DMS 273 treated with DMSO at 0.1 percent for 48 hours (cell line): ENCODE data around the gene IGSF8.

Source experiments
- DNase-seq: peaks from one replicate; lab custom pipeline; 2025; lab: John Stamatoyannopoulos, UW

Gene IGSF8

GRCh38 chr1:160105155-160105554 is 6.7 kb upstream of the IGSF8 start:
- DNase-seq: no peak

DNA sequence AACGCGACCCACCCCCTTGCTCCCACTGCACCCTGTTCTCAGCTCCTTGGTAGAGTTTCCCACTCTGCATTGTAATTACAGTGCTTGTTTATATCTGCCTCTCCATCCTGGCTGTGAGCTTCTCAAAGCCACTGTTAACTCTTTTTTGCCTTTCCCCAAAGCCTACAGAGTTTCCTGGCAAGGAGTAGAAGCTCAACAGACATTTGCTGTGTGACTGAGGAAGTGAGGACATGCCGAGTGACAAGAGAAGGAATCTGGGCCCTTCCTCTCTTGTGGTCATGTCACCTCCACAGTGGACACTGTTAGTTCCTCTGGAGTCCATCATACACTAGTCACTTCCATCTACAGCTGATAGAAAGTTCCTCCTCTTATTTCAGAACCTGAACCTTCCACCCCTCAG is 6.1 kb upstream of the IGSF8 start:
- no peak for DNase-seq

- DNase-seq: no peak
Observed at GRCh38 chr1:160103658-160104408, 5.4 kb upstream of the IGSF8 start.

DNA sequence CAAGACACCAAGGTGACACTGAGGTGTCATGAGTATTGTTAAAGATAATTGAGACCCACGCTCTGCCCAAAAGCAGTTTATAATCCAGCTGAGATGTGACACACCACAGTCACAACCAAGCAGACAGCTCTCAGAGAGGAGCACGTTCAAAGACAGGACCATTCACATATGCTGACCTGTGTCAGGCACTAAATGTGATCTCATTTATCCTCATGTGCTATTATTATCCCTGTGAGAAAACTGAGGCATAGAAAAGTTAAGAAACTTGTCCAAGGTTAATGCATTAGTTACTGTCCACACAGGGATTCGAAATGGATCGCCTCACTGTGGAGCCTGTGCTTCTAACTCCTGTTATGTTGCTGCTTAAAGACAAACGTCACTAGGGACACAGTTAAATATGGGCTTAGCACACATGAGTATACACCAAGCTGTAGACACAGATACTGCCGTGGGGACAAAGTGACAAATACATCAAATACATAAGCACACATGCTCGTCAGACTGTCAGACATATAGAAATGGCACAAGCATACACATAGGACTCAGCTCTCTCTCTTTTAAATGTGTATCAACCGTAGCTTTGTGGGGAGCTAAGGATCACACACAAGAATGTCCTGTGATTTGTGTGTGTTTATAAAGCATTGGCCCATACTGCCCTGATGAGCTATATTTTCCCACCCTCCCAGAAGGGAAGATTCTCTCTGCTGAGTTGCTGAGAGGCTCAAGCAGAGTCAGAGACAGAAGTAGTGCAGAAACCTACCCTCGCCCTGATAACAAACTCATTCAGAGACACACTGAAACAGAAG is 3.5 kb upstream of the IGSF8 start:
- DNase-seq: no peak

DNA sequence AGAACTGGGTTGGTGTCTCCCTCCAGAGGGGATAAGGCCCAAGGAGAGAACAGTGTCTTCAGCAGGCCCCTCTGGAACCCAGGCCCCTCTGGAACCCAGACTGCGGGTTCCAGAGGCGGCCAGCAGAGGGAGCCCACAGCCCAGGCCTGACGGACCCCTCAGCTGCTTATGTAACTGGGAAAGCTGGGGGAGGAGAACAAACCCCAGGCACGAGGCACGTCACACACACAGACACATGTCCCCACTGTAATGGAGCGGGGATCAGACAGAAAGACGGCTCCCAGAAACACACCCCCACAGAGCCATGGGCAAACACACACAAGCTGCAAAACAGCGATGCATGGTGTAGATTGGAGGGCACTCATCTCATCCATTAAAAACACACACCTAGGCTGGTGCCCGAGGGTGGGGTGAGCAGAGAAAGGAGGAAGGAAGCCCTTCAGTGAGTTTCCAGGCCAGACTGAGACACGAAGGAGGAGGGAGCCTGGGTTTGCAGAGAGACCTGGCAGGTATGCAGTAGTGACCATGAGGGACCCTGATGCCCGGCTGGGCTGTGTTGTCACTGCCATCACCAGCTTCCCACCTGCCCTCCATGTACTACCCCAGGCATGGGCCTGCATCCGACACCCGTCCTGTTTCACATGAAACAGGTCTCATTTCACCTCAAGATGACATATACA is 2.8 kb upstream of the IGSF8 start:
- DNase-seq: peak; percentile 49

DNA sequence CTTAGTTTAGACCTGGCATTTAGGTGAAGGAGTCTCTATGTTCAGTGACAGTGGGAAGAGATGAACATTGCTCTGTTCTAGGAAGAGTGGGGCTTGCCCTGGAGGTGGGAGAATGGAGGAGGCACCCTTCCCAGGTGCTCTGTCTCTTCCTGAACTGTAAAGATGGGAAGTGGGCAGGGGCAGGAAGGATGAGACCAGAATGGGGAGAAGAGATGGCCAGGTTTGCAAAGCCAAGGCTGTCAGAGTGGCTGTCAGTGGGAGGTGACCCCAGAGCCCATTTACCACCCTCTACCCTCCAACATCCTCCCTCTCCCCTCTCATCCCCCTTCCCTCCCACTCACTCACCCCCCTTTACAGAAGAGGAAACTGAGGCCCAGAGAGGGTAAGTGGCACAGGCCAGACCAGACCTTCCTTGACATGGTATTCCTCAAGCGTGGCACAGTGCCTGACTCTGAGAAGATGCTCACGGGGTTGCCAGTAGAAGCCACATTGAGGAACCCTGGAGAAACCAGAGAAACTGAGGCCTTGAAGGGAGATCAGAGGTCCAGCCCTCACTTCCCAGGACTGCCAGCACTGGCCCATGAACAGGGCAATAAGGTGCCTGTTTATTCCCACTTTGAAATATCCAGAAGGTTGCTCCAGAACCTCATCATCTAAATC is 1.4 kb upstream of the IGSF8 start:
- DNase-seq: no peak

- DNase-seq: peak; percentile 81
Observed at GRCh38 chr1:160098852-160099561, 588 bp upstream of the IGSF8 start.

DNA sequence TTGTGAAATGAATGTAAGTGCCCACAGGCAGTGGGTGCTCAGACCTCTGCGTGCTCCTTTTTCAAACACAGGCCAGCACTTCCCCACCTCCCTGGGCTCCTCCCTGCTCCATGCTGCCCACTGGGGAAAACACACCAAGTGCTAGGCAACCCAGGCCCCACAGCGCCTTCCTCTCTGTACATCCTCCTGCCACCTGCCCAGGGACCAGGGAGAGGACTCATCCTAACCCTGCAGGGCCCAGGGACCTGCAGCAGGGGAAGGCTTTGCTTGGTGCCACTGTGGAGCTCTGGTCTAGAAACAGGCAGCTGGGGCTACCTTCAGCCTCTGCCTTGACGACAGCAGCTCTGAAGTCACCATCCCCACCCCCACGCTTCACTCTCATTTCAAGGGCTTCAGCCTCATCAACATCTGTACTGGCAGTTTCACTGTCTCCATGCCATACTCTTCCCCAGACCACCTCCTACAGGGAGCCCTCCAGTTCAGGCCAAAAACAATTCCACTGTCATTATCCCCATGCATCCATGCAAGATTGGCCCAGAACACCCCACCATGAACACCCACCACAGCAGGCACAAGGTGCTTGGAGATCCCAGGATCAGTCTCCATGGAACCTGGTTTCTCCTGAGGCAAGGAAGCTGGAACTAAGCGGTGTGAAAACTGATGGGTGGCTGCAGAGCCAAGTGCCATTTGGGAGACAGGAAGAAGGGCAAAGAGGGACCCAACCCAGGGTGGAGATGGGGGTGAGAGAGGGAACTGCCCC is 1.1 kb downstream of the IGSF8 start:
- no peak for DNase-seq

GRCh38 chr1:160096274-160097116 is 1.9 kb downstream of the IGSF8 start:
- no peak for DNase-seq

GRCh38 chr1:160095382-160096105 is 2.9 kb downstream of the IGSF8 start:
- DNase-seq: no peak

GRCh38 chr1:160094806-160095205 is 3.6 kb downstream of the IGSF8 start:
- no peak for DNase-seq

DNA sequence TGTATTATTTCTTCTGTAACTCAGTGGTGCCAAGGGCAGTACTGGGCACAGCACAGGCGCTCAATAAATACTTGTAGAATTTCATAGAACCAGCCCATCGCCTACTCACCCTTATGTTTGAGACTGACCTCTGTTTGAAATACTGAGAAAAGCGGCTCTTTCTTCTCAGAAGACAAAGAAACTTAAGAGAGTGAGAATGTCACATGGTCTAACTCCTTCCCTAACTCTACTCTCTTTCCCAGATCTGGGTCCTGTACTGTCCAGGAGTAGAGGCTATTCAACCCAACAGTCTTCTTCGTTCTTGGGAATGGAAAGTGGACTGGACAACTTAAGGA is 4.2 kb downstream of the IGSF8 start:
- no peak for DNase-seq

DNA sequence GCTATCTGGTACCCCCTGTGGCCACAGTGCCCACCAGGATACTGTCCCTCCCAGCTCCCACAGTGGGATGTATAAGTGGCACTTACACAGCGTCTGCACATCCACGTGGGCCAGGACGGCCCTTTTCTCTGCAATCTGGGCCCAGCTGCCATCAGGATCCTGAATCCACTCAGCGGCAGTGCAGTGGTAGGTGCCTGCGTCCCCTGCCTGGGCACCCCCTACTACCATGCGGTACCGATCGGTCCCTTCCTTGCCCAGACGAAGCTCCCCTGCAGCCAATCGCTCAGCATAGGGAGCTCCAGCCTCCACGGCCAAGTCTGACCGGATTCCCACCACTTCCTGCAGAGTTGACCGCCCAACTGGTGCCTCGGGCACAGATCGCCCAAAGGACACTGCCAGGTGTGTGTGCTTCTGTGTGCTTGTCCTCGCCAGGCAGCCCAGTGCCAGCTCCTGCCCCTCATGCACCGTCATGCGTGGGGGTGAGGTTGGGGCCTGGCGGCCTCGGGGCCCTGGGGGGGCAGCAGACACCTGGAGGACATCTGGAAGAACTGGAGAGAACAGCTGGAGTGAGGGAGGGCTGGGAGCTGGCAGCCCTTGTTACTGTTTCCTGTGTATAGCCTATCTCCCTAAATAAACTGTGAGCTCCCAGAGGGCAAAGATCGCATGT is 4.7 kb downstream of the IGSF8 start:
- no peak for DNase-seq

- no peak for DNase-seq
Observed at GRCh38 chr1:160093069-160093395, 5.4 kb downstream of the IGSF8 start.

DNA sequence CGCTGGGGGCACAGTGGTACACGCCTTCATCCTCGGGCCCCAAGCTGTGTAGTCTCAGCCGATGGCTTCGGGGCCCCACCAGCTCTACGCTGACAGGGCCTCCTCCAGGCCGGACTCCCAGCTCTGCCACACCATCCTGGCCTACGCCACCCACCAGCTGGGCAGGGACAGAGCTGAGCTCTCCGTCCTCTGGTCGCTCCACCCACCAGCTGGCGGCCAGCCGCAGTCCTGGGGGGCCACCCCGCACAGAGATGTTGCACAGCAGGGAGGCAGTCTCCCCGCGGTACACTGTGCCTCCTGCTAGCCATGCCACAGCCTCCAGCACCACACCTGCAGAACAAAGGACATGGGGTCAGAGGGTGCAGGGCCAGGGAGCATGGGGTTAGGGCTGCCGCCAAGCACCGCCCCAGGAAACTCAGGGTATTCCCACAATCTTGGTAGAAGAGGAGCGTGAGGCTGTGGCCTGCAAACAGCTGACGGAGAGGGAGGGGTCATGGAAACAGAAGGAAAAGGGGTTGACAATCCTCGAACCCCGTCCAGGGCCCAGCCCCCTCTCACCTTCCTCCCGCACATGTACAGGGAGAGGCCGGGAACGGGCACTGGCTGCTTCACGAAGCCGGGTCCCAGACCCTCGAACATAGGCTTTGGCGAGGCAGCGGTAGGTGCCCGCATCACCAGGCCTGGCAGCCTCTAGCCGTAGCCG is 5.9 kb downstream of the IGSF8 start:
- no peak for DNase-seq

DNA sequence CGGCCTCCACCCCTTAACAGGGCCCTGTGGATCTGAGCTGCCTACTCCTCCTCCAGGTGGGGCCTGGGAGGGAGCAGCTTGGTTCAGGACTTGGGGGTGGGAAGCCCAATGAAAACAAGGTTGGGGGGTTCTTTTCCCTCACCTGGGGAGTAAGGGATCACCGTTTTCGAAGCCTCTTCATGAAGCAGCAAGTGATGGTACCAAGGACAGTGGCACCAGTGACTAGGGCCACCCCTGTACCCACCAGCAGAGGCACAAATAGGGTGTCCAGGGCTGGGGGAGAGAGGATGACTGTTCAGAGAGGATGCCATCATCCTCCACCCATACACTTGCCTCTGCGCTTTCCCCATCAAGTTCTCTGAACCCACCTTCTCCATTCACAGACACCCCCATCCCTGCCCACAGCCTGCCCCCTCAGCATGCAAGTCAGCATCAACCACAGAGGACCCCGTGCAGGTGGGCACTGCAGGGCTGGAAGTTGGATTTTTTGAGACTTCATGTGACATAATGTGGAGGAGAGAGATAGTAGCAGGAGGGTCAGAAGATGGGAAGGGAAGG is 6.7 kb downstream of the IGSF8 start:
- no peak for DNase-seq

DNA sequence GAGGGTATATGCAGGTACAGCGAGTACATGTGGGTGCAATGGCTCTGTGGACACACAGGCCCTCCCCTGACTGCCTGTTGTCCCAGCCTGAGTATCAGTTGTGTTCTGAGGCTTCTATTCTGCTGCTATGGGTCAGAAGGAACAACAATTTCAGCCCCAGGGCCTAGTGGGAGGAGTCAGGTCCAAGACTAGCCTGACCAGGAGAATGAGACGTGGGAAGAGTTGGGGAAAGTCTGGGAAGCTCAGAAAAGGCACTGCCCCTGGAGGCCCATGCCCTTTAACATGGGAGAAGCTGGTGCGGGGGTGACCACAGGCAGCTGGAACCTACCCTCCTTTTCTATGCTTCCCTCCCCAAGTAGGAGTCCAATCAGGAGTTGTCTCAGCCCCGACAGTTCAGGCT is 7.7 kb downstream of the IGSF8 start:
- no peak for DNase-seq

- DNase-seq: no peak
Observed at GRCh38 chr1:160089883-160090282, 8.5 kb downstream of the IGSF8 start.
